ENCODE results near the gene BIK.

BIK gene

GRCh38 chr22:43163241-43163795, 52.8 kb downstream of the BIK start:
- DNase-seq: no peak

GRCh38 chr22:43164636-43165035, 54.1 kb downstream of the BIK start:
- DNase-seq: no peak

DNA sequence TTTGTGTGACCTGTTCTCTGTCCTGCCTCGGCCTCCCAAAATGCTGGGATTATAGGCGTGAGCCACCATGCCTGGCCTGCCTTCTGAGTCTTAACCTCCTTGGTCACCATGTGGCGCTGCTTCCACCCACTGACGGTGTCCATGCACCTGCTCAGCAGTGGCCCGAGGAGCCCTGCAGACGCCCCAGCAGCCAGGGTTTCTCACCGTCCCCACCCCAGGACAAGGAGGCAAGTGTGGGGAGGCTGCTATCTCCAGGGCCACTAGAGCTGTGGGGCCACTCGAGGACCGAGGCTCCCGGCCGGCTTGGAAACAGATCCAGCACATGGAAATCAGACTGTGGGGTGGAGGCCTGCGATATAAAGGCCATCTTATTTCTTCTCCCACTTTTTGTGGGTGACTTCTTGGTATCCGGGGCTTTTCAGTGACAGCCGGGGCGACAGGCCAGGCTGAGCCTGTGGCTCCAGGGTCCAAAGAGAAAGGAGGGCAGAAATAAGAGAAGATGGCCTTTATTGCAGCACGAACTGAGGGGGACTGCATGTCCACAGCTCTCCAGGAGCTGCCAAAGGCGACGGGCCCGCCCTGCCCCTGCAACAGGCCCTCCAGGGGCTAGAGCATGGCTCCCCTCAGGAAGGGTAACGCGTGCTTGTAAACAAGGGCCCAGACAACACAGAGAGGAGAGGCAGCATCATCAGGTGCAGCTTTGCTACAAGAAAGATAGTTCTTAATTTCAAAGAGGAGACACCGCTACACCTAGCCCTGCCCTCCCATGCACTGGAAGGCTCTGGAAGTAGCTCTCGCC, 55.8 kb downstream of the BIK start:
- no peak for DNase-seq

DNA sequence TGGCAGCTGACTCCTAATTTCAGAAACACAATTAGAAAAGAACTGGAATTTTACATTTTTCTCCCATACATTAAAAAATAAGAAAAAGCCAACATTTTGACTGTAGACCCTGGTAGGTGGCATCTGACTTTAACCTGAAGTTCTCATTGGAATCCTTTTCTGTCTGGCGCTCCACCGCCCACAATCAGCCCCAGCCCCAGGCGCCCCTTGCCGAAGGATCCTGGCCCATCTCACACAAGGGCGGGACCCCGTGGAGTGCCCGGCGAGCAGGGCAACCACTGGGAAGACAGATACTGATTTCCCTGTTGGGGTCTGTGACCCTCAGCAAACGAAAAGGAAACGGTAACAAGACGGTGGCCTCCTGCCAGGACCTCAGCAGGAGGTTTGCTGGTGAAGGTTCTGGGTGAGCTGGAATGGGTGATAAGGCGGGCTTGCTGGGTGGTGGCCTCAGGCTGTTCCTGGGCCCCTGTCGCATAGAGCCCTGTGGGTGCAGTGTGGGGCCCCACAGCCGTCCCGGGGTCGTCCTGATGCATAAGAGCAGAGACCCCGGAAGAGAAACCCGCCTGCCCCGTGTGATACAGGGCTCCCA, 56.5 kb downstream of the BIK start:
- no peak for DNase-seq

GRCh38 chr22:43168471-43169309, 58.1 kb downstream of the BIK start:
- DNase-seq: no peak

DNA sequence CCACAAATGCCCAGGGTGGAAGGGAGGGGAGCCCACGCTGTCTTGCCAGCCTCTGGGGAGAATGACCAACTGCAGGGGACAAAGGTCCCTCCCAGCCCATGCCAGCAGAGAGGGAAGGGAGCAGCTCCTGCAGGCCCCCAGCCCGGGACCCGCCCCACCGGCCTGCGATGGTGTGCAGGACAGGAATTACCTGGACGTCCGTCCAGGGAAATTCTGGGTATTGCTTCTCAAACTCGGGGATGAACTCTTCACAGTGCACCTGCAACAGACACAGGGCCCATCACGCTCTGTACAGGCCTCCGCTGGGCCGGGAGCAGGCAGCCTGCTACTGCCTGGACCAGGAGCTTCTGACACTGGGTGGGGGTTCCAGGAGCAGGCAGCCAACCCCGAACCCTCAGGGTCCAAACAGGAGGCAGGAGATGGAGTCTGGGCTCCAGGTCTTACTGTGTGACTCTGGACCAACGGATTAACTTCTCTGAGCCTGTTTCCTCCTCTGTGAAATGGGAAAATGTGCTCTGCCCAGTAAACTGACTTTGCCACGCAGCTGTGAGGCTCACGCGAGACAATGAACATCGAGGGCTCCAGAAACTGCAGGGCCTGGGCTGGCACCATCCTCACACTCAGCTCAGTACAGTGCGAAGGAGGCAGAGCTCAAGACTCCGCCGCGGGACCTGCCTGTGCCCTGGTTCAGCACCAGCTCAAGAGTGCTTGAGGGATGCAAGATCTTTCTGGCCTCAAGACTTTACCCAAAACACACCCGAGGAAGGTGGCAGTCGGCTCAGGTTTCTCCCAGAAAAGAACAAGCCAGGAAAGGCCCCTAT, 59.0 kb downstream of the BIK start:
- no peak for DNase-seq

- DNase-seq: no peak
These were observed 59.6 kb downstream of the BIK start for GRCh38 chr22:43170131-43170480.

DNA sequence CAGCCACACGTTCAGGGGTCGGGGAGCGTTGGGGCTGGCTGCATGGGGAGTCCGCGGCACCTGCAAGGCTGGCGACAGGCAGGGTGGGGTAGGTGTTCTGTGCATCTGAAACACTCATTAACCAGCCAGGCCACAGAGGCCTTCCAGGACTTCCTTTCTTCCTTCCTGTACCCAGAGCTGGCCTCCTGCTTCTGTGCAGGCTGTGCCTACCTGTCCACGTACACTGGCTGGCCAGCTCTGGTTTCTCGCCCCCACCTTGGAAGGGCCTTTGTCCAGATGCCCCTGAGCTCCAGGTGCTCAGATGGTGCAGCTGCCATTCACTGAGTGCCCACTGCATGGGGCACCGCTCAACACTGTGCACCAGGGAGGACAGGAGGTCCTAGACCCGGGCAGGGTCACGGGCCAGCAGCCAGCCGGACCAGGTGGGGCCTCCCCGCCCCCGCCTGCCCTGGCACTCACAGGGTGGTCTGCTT, 60.5 kb downstream of the BIK start:
- no peak for DNase-seq

- no peak for DNase-seq
These were observed 61.1 kb downstream of the BIK start for GRCh38 chr22:43171607-43172006.

DNA sequence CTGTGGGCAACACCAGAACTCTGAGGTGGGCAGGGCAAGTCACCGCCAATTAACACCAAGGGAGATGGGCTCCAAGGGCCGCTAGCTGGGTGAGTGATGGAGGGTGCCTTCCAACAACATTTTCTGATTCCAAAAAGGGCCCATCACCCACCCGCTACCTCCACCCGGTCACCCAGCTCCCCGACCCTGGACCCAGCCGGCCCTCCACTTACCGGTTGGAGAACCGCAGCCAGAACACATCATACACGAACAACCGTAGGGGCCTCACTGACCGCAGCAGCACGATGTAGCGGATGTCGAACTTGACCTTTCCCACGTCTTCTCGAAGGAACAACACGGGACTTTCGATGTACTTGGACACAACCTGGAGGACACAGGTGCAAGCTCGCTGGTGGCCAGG, 61.6 kb downstream of the BIK start:
- no peak for DNase-seq

GRCh38 chr22:43173566-43173965, 63.0 kb downstream of the BIK start:
- DNase-seq: no peak

DNA sequence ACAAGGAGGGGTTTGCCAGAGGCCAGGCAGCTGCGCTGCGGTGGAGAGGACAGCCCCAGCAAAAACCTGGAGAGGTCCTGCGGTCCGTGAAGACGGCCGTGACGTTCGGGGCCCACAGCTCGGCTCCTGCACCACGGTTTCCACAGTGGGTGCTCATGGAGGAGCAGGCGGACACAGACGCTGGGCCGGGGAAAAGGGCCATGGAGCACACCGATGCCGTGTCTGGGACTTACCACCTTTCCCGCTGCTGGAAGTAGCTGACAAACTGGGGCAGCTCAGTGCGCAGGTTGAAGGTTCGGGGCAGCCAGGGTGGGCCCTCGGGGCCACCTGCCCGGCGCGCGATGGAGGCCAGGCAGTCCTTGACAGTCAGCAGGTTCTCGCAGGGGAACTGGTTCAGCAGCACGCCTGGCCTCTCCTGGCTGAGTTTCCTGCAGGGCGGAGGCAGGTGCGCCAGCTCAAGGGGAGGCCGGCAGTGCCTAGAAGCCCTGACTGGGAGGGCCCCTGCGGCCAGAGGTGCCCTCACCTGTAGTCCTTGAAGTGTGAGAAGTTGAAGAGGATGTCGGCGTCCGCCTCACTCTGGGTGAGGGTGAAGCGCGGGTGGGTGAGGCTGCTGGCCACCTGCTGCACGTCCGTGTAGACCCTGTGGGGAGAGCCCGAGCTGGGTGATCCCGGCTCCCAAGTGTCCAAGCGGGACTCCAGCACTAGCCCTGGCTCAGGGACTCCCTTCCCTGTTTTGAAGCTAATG, 63.6 kb downstream of the BIK start:
- DNase-seq: no peak

- no peak for DNase-seq
These were observed 64.5 kb downstream of the BIK start for GRCh38 chr22:43174941-43175531.

- no peak for DNase-seq
These were observed 65.5 kb downstream of the BIK start for GRCh38 chr22:43176090-43176489.

- no peak for DNase-seq
These were observed 66.9 kb downstream of the BIK start for GRCh38 chr22:43177479-43177878.
